GM19238 (cell line): ENCODE data around the gene SEPSECS.

Experiments used
- DNase-seq: peaks from one replicate; pipeline ENCODE4 v3.0.0; 2011; ENCODE audit warnings: low spot score; ENCODE audit not compliant: insufficient read length

Gene SEPSECS

DNA sequence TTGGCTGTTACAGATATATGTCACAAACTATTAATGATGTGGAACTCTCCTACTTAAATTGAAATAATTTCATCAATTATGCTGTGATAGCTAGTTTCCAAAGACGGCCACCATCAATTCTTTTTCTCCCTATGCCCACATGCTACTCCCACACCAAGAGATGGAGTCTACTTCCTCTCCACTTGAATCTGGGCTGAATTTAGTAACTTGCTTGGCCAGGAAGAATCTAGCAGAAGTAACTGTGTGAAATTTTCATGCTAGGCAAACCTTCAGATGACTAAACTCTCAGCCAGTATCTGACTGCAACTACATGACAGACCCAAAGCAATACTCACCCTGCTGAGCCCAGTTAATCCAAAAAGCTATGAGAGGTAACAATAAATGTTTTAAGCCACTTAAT is 3.2 kb downstream of the SEPSECS start:
- no peak for DNase-seq

DNA sequence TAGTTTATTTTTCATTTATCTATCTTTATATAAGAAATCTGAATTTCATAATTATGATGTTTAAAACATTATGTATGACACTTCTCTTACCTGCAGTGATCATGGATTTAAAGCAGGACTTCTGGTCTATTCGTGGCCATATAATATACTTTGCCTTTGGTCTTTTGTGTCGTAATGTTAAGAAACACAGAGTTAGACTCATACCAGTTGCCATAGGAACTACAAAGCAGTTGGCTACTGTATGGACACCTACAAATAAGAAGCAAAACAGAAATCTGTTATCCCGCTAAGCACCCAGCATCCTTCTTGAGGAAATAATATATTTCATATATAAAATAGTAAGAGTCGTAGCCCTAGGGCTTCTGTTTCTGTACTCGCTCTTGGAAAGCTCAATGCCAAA is 4.3 kb downstream of the SEPSECS start:
- DNase-seq = no peak

DNA sequence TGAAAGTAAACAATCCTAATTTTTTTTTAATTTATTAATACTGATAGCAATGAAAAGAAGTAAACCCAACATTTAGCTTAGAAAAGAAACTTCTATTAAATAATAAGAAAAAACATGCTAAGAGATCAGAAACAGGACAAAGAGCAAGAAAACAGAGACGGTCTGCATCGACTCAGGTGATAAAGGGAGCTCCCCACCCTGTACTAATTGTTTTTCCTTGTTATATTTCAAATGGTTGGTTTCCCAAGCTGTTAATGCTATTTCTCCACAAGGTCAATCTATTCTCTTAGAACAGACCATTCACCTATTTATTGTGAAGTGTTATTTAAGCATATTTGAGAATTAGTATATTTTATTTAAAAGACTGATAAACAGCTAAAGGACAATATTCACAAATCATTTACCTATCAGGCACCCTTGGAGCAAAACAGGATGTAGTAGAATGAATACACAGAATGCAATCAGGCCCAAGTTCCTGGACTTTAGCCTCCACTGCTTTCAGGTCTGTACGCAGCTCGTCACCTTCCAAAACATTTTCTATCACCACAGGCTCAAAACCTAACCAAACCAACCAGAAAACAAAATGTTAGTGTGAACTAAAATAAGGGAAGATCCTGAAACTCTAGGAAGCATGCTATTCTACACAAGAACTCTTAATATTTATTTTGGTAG is 5.5 kb downstream of the SEPSECS start:
- no peak for DNase-seq

DNA sequence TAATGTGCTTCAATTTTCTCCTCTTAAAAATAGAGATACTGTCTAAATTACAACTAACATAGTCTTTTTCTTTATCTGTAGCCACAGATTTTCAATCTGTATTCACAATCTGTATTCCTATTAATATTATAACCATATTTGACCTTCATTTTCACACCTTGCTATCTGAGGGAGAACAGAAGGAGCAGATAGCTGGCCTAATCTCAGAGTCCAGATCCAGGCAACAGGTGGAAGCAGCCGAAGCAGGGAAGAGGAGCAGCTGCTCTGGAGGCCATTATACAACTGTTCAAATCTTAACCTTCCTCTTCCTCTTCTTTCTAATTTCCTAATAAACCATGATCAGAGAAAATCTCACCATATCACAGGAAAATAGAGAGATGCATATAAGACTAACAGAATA is 14.2 kb downstream of the SEPSECS start:
- DNase-seq = no peak

- no peak for DNase-seq
These were observed 15.3 kb downstream of the SEPSECS start for GRCh38 chr4:25144870-25145481.

GRCh38 chr4:25142468-25142867 is 17.8 kb downstream of the SEPSECS start:
- DNase-seq = no peak

DNA sequence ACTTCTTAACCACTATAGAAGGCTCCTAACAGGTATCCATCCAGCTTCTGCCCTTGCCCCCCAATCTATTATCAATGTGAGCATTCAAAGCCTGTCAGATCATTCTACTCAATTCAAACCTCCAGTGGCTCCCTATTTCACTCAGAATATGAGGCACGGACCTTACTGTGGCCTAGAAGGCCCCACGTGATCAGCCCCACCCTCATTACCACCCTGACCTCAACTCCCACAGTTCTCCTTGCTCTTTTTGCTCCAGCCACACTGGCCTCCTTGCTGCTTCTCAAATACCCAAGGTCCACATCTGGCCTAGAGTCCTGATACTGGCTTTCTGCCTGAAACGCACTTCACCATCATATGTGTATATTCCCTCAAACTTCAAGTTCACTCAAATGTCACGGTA is 18.7 kb downstream of the SEPSECS start:
- no peak for DNase-seq

DNA sequence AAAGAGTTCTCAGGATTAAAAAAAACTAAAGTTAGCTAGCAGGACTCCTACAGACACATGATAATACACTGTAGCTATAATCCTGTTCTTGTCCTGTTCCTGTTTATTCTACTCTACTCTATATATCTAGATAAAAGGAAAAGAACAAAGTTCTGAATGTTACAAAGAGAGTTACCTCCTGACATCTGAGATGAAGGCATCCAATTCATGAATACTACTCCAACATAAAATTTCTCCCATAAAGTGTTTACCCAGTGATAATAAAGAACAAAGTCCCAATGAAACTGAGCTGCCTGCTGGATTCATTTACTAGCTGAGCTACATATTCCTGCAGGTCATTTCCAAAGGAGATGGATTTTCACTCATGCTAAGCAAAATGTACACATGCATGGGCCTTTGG is 27.1 kb downstream of the SEPSECS start:
- DNase-seq = no peak

GRCh38 chr4:25131926-25132325 is 28.3 kb downstream of the SEPSECS start:
- DNase-seq = no peak

- no peak for DNase-seq
These were observed 28.9 kb downstream of the SEPSECS start for GRCh38 chr4:25131381-25131780.

DNA sequence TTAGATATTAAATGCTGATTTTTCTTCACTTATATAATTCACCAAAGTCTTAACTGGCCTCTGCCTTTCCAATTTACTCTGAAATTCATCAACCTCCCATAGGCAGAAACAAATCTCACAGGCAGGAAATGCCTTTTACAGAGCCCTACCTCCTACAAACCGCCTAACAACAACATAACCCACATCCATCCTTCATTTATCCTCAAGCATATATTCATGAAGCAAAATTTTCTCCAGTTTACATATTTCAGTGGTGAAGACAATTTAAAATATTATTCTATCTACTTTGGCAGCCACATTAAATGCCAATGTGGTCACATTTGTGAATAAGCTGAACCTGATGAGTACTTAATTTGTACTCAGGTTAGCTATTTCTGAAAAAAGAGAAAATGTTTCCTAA is 30.3 kb downstream of the SEPSECS start:
- no peak for DNase-seq

DNA sequence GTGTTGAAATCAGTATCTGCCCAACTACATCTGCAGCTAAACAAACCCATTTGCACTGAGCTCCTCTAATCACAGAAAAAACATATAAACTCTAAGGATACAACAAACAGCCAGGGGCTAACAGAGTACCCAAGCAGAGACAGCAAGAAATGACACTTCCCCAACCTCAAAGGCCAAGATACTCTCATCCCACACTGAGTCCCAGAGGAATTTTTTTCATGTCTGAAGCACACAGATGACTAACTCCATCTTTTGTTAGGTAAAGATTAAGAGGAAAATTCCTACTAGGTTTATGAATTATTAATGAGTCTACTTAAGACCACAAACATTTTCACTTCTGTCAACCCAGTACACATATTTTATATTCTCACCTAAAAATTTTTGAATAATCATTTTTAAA is 31.6 kb downstream of the SEPSECS start:
- no peak for DNase-seq

- DNase-seq = no peak
These were observed 37.0 kb downstream of the SEPSECS start for GRCh38 chr4:25123236-25123635.

DNA sequence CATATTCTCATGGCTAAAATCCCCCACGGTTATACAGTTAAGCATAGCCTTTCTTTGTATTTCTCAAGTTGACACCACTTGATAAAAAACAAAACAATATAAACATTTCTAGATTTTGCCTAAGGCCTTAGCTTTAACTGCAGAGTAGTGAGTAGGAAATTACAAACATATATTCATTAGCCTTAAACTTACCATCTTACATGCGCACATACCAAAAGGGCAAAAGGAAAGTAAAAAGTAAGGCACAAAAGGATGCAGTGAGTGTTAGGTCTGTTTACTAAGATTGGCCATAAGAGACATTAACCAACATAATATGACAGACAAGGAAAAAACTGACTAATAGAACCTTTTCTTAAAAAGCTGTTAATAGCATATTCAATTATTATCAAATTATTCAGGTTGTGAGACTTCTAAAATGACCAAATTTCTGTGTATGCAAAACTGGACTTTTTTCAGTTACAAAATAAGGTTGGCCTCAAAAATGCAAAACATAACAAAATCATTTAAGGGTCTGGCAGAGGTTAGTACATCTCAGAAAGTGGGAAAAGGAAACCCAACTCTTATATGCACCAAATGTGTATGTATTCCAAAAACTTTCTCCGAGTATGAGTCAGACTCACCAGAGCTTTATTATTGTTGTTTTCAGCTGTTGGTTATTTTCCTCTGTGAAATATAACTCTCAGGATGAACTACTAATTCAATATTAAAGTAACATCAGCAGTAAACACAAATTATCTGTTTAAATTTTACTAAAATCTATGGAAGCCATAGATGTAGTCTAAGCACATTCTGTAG is 39.9 kb downstream of the SEPSECS start:
- no peak for DNase-seq

- no peak for DNase-seq
These were observed 42.4 kb downstream of the SEPSECS start for GRCh38 chr4:25117716-25118472.

DNA sequence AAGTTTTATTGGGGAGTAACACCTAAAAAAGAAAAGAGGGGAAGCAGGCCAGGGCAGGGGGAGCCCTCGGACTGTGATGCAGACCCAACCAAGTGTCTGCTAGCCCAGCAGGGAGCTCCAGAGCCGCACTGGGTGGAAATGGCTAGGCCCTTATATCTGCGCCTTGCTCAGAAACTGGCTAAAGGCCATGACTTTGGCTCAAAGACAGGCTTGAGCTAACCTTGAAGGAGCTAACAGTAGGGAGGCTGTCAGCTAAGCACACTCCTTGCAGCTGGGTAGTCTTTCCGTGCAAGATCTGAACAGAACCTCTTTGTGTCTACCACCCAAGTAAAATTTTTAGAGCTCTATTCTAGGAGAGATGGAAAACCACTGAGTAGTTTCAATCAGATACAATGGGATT is 43.0 kb downstream of the SEPSECS start:
- no peak for DNase-seq

GRCh38 chr4:25113915-25114904 is 46.0 kb downstream of the SEPSECS start:
- no peak for DNase-seq

DNA sequence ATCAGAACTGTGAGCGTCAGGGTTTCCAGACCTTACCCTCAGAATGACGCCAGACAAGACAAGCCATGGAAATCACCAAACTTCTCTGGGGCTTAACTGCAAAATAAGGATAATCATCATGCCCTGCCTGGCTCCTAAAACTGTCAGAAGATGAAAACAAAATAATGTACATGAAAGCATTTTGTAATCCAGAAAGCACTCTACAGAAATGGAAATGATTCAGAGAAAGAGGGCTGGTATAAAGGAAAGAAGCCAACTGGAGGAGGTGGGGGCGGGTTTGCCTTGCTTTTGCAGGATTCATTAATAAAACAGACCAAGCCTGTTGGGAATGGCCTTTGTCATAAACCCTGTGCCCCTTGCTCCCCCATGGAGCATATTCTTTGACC is 47.3 kb downstream of the SEPSECS start:
- DNase-seq = no peak

DNA sequence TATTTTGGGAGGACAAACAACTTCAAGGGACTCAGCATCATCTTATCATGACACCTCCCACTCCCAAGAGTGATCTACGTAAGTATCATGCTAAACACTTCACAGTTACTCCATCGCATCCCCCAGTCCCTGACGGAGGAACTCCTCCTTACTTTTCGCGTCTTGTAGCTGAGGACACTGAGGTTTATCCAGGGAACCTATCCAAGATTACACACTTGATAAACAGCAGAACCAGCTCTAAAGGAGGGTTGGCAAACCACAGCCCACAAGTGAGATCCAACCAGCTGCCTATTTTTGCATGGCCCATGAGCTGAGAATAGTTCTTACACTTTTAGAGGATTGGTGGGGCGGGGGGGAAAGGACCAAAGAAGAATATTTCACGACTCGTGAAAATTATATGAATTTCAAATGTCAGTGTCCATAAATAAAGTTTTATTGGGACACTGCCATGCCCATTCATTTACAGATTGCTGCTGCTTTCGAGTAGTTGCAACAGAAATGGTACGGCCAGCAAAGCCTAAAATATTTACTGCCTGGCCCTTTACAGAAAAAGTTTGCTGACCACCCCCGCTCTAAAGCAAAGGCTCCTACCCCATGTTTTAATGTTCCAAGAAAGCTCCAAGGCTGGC is 47.8 kb downstream of the SEPSECS start:
- DNase-seq = no peak

GRCh38 chr4:25111648-25112196 is 48.5 kb downstream of the SEPSECS start:
- no peak for DNase-seq
